HL-60 (cell line): ENCODE measurements around the gene CAV1.
A peak's percentile ranks its signal among the peaks of the same experiment; 100 is the strongest.

Source experiments
- DNase-seq, 2 experiments: peaks; one replicate each; pipeline ENCODE4 v3.0.0-alpha.2; 2010 to 2020; ENCODE audit warnings: low read depth in 1 of 2, low spot score in 1 of 2
- H3K27ac ChIP-seq: fragments of 250-450 bp; sonication (Bioruptor Pico); replicated peaks from 2 replicates; pipeline ENCODE4 v1.5.1; 2020; ENCODE audit warnings: mild to moderate bottlenecking, moderate library complexity
- H3K27me3 ChIP-seq: fragments of 250-450 bp; sonication (Bioruptor Pico); 2 replicates; pipeline ENCODE4 v1.5.1; 2021; ENCODE audit warnings: mild to moderate bottlenecking, moderate library complexity; ENCODE audit not compliant: insufficient read depth, poor library complexity, severe bottlenecking
- H3K4me3 ChIP-seq: replicated peaks from 2 replicates; pipeline ENCODE4 v1.5.1; 2011; ENCODE audit warnings: mild to moderate bottlenecking, control low read depth, low read length; ENCODE audit not compliant: insufficient read depth
- CTCF ChIP-seq: IDR thresholded peaks from one replicate; pipeline ENCODE4 v1.5.1; 2011; ENCODE audit warnings: low read length, control low read depth, inconsistent platforms; ENCODE audit not compliant: insufficient read depth
- GABPA ChIP-seq: IDR thresholded peaks from 2 replicates; pipeline ENCODE4 v1.6.1; 2012; ENCODE audit warnings: low read depth
- POLR2AphosphoS5 ChIP-seq: IDR thresholded peaks from 2 replicates; pipeline ENCODE4 v1.6.1; 2012; ENCODE audit warnings: low read depth
- REST ChIP-seq: IDR thresholded peaks from 2 replicates; pipeline ENCODE4 v1.6.1; 2012; ENCODE audit warnings: low read depth; ENCODE audit not compliant: insufficient replicate concordance
- SPI1 ChIP-seq: IDR thresholded peaks from 2 replicates; pipeline ENCODE4 v1.6.1; 2012; ENCODE audit warnings: low read depth, mild to moderate bottlenecking, borderline replicate concordance

The CAV1 gene

GRCh38 chr7:116588225-116588624, 63.4 kb downstream of the CAV1 start:
- no peak overlapping the region for H3K27ac ChIP-seq
- DNase-seq = peak in 1 of 2 experiments; percentile 8
- no peak overlapping the region for H3K4me3 ChIP-seq
- H3K27me3 ChIP-seq = peaks cover 7% of the 10 kb centered on the region
- TF ChIP-seq SPI1 (0 out of 2 replicates have a peak, but pooled peaks have one; percentile 36), POLR2AphosphoS5 (no peak)

DNA sequence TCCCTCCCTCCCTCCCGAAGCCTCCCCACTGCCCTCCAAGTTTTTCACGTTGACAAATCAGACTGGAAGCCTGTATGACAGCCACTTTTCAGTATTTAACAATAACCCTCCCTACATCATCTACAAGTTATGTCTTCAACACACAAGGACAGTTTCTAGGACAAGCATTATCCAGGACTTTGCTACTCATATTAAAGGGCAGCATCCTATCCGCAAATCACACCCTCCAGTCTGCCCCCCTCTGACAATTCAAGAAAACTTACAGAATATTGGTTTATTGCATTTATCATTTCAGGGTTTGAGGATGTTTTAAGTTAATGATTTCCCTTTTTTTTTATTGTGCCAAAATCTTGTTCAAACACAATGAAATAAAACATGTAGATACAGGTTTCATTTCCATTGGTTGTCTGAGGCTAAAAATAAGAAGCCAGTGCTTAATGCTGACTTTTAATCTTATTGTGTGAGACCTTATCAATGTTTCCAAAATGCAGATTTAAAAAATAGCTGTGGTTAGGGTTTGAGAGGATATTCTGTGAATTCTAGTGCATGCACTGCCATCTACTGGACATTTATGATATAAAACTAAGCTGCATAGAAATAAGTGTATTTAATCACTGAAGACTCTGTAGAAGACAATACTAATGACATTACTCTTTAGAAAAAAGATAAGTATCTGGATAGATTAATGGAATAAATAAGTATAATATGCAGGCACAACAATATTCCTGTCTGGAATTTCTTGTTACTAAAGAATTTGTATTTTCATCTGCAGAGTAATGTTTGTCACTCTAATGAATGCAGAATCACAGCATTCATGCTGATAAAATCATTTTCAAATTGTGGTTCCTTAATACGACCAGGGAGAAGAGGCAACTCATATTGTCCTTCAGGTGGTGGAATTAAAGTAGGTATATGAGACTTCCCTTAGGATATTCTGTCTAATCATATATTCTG, 64.1 kb downstream of the CAV1 start:
- TF ChIP-seq REST (no peak), GABPA (no peak), POLR2AphosphoS5 (no peak), CTCF (no peak), SPI1 (no peak)
- peak in 1 of 2 experiments; percentile 9 for DNase-seq
- Histone ChIP-seq H3K27ac (no peak overlapping the region), H3K27me3 (peaks cover 7% of the 10 kb centered on the region), H3K4me3 (no peak overlapping the region)

GRCh38 chr7:116591202-116592040, 66.6 kb downstream of the CAV1 start:
- DNase-seq = no peak
- no peak overlapping the region for H3K4me3 ChIP-seq

More at GRCh38 chr7:116591202-116592040, 66.6 kb downstream of the CAV1 start:
- TF ChIP-seq GABPA (no peak), POLR2AphosphoS5 (no peak), CTCF (no peak), REST (no peak)
- H3K27me3 ChIP-seq = peaks cover 7% of the 10 kb centered on the region
- no peak overlapping the region for H3K27ac ChIP-seq
